Measurements from ENCODE around the gene ASAP3. TPM values are rescaled to one million over a fixed set of nuclear protein-coding genes. Genes with fewer than 3 reads are reported as not detected.

The ASAP3 gene
- total and polyA plus RNA-seq, 2 of the 13 experiments (the other 11 are each of a cell fraction or from before 2014, with no cell fraction given), result 32.6 to 37.0 TPM

- TF ChIP-seq ZNF639 (CRISPR knock-in tag; conservative IDR thresholded peaks at IDR 0.05), result 0 out of 2 replicates have a peak, but pooled peaks have one; percentile 45
- TF ChIP-seq ZBTB21 (CRISPR knock-in tag; IDR thresholded peaks at IDR 0.05), result peak; percentile 88; the same call in 1 of the 2 replicates
- no peak for TF ChIP-seq LBX2 (CRISPR knock-in tag; IDR thresholded peaks at IDR 0.05; ENCODE audit: borderline replicate concordance)
- TF ChIP-seq SMC3 (IDR thresholded peaks at IDR 0.05; ENCODE audit: low read length), result no peak
- TF ChIP-seq HOXA5 (CRISPR knock-in tag; IDR thresholded peaks at IDR 0.05), result no peak
- 0 out of 2 replicates have a peak, but pooled peaks have one; percentile 63 for TF ChIP-seq ZNF224 (CRISPR knock-in tag; IDR thresholded peaks at IDR 0.05)
- TF ChIP-seq ZNF574 (CRISPR knock-in tag; IDR thresholded peaks at IDR 0.05), result peak; percentile 59; the same call in 1 of the 2 replicates
- no peak for TF ChIP-seq YEATS4 (CRISPR knock-in tag; IDR thresholded peaks at IDR 0.05; ENCODE audit: borderline replicate concordance)
- TF ChIP-seq ZNF703 (CRISPR knock-in tag; IDR thresholded peaks at IDR 0.05; ENCODE audit: borderline replicate concordance), result no peak
- TF ChIP-seq KMT2A (CRISPR knock-in tag; IDR thresholded peaks at IDR 0.05), result peak; percentile 48
- no peak for TF ChIP-seq ZNF3 (CRISPR knock-in tag; IDR thresholded peaks at IDR 0.05)
- no peak for TF ChIP-seq ZNF646 (CRISPR knock-in tag; IDR thresholded peaks at IDR 0.05)
- no peak for TF ChIP-seq ZNF597 (CRISPR knock-in tag; IDR thresholded peaks at IDR 0.05)
- TF ChIP-seq NR2F1 (CRISPR knock-in tag; IDR thresholded peaks at IDR 0.05), result peak in 1 of 2 experiments; percentile 83; a peak in 3 of 4 replicates
Measured at GRCh38 chr1:23478896-23479665, 4.9 kb downstream of the ASAP3 start (continued).

Measured in HepG2 (cell line).